HEK293 (cell line): ENCODE measurements around the gene JCAD.

Source experiments
- TCF7L2 ChIP-seq: IDR thresholded peaks from 2 replicates; pipeline ENCODE4 v1.6.1; 2011; ENCODE audit warnings: low read depth, mild to moderate bottlenecking, inconsistent platforms, low read length, moderate library complexity, borderline replicate concordance
- ZFHX2 ChIP-seq: fragments of 450-650 bp; formaldehyde crosslinking; conservative IDR thresholded peaks from 2 replicates; pipeline ENCODE4 v1.5.1; 2016; ENCODE audit warnings: missing biosample characterization, missing genetic modification characterization
- ZNF600 ChIP-seq: fragments of 450-650 bp; formaldehyde crosslinking; IDR thresholded peaks from 2 replicates; pipeline ENCODE4 v1.5.1; 2016; ENCODE audit warnings: missing biosample characterization, missing genetic modification characterization

DNA sequence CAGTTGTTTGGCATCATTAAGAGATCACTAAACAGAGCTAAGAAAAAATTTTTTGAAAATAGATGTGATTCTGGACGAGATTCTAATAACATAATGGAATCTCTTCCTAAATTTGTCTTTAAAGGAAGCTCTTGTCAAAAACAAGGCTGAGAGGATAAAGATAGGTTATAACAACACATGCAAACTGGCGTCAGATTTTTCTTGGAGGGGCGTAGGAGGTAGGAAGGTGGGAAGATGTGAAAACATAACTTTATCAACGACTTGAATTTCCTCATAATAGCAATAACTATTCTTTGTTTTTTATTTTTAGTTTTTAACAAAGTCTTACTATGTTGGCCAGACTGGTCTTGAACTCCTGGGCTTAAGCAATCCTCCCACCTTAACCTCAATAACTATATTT is 31.8 kb upstream of the JCAD start:
- no peak for TF ChIP-seq ZNF600 (tag by site-specific recombination)
- no peak for TF ChIP-seq TCF7L2
- TF ChIP-seq ZFHX2 (tag by site-specific recombination), result no peak
